ENCODE results near the gene NUDT11. TPM values are rescaled to one million over a fixed set of nuclear protein-coding genes. Genes with fewer than 3 reads are reported as not detected.

The NUDT11 gene
- total and polyA plus RNA-seq, 2 of the 13 experiments (the other 11 are each of a cell fraction or from before 2014, with no cell fraction given): not detected

- no peak overlapping the region for H2AFZ ChIP-seq (ENCODE audit: low read length)
- intact Hi-C loops (cut with micrococcal nuclease; ENCODE audit: unreplicated experiment): no loop called here
- no peak for DNase-seq (ENCODE audit: low spot score)
- in situ Hi-C loops (cut with HindIII; ENCODE audit: extremely low pct_ligation_motif_present, low pct_unique_long_range_greater_than_20kb): no loop called here
- H3K27me3 ChIP-seq (ENCODE audit: control insufficient read depth in 1 of 2, insufficient read depth in 2 of 2, low read length in 2 of 2): no peaks in the 10 kb centered on the region
- no peak for ATAC-seq
- no peak for TF ChIP-seq SRF (IDR thresholded peaks at IDR 0.05; ENCODE audit: low read depth, low read length)
- no peak for TF ChIP-seq SRY (CRISPR knock-in tag; IDR thresholded peaks at IDR 0.05)
- TF ChIP-seq ZNF850 (CRISPR knock-in tag; conservative IDR thresholded peaks at IDR 0.05): no peak
- TF ChIP-seq RFXANK (CRISPR knock-in tag; IDR thresholded peaks at IDR 0.05): no peak
- no peak for TF ChIP-seq GZF1 (CRISPR knock-in tag; IDR thresholded peaks at IDR 0.05)
- TF ChIP-seq PRMT3 (CRISPR knock-in tag; IDR thresholded peaks at IDR 0.05; ENCODE audit: borderline replicate concordance, low read depth): no peak
- TF ChIP-seq NPAS2 (CRISPR knock-in tag; IDR thresholded peaks at IDR 0.05; ENCODE audit: borderline replicate concordance): no peak
- TF ChIP-seq TRIM22 (IDR thresholded peaks at IDR 0.05): no peak
- TF ChIP-seq SUZ12 (IDR thresholded peaks at IDR 0.05; ENCODE audit: low read depth, low read length): no peak
- no peak for TF ChIP-seq ZFP90 (CRISPR knock-in tag; IDR thresholded peaks at IDR 0.05; ENCODE audit: borderline replicate concordance)
- TF ChIP-seq, protein P1, sequence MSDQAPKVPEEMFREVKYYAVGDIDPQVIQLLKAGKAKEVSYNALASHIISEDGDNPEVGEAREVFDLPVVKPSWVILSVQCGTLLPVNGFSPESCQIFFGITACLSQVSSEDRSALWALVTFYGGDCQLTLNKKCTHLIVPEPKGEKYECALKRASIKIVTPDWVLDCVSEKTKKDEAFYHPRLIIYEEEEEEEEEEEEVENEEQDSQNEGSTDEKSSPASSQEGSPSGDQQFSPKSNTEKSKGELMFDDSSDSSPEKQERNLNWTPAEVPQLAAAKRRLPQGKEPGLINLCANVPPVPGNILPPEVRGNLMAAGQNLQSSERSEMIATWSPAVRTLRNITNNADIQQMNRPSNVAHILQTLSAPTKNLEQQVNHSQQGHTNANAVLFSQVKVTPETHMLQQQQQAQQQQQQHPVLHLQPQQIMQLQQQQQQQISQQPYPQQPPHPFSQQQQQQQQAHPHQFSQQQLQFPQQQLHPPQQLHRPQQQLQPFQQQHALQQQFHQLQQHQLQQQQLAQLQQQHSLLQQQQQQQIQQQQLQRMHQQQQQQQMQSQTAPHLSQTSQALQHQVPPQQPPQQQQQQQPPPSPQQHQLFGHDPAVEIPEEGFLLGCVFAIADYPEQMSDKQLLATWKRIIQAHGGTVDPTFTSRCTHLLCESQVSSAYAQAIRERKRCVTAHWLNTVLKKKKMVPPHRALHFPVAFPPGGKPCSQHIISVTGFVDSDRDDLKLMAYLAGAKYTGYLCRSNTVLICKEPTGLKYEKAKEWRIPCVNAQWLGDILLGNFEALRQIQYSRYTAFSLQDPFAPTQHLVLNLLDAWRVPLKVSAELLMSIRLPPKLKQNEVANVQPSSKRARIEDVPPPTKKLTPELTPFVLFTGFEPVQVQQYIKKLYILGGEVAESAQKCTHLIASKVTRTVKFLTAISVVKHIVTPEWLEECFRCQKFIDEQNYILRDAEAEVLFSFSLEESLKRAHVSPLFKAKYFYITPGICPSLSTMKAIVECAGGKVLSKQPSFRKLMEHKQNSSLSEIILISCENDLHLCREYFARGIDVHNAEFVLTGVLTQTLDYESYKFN (CRISPR knock-in tag; conservative IDR thresholded peaks at IDR 0.05): no peak
- TF ChIP-seq ETV5 (CRISPR knock-in tag; IDR thresholded peaks at IDR 0.05; ENCODE audit: borderline replicate concordance): no peak
- TF ChIP-seq ARNT2 (CRISPR knock-in tag; IDR thresholded peaks at IDR 0.05; ENCODE audit: low read depth): no peak
- TF ChIP-seq, protein P2, sequence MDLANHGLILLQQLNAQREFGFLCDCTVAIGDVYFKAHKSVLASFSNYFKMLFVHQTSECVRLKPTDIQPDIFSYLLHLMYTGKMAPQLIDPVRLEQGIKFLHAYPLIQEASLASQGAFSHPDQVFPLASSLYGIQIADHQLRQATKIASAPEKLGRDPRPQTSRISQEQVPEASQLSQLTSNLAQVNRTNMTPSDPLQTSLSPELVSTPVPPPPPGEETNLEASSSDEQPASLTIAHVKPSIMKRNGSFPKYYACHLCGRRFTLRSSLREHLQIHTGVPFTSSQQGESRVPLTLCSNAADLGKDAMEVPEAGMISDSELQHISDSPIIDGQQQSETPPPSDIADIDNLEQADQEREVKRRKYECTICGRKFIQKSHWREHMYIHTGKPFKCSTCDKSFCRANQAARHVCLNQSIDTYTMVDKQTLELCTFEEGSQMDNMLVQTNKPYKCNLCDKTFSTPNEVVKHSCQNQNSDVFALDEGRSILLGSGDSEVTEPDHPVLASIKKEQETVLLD (CRISPR knock-in tag; IDR thresholded peaks at IDR 0.05; ENCODE audit: low read depth): no peak
- ChIA-PET CTCF (ENCODE audit: low intra/inter-chr PET ratio, low total read pairs) (no interaction called here), POLR2A (no interaction called here)
- no peak overlapping the region for H3K4me2 ChIP-seq (ENCODE audit: low read depth, low read length)
- H3K36me3 ChIP-seq (replicated peaks in 1 of 2; ENCODE audit: control insufficient read depth in 1 of 2, insufficient read depth in 2 of 2, low read length in 2 of 2): no peaks in the 10 kb centered on the region
- no CpG with 5 or more reads among the region's 1 CpG for WGBS (ENCODE audit: low lambda C conversion rate)
- no peaks in the 10 kb centered on the region for H3K9me3 ChIP-seq (ENCODE audit: low read length)
- no peak overlapping the region for H3K9ac ChIP-seq (ENCODE audit: insufficient read depth, low read depth, low read length)
- H4K20me1 ChIP-seq (ENCODE audit: insufficient read depth, low read length): no peaks in the 10 kb centered on the region
- no TSS peak for BruUV-seq (replicated peaks)
- no peaks in the 10 kb centered on the region for H3K4me1 ChIP-seq (ENCODE audit: insufficient read depth, low read length)
- FAIRE-seq: no peak
- no peak overlapping the region for H3K27ac ChIP-seq (ENCODE audit: extremely low read length, insufficient read depth, low read length)
- H3K79me2 ChIP-seq (ENCODE audit: insufficient read depth, low read length): no peaks in the 10 kb centered on the region
- H3K4me3 ChIP-seq (replicated peaks in 1 of 3; ENCODE audit: insufficient read depth in 1 of 3, low read depth in 2 of 3, low read length in 3 of 3): no peak overlapping the region
These were observed 56.0 kb downstream of the NUDT11 start for GRCh38 chrX:51440365-51440764.
